ENCODE results near the gene HSH2D. TPM values are rescaled to one million over a fixed set of nuclear protein-coding genes. Genes with fewer than 3 reads are reported as not detected.

HSH2D gene
- 0.30 TPM in 1 of 2 replicates, not detected in the other for total RNA-seq

GRCh38 chr19:16143399-16144215 is at the start of gene HSH2D:
Gene HSH2D (plus strand): TSS chr19:16143685. CDS start chr19:16148751, 5,066 bp downstream.

DNA sequence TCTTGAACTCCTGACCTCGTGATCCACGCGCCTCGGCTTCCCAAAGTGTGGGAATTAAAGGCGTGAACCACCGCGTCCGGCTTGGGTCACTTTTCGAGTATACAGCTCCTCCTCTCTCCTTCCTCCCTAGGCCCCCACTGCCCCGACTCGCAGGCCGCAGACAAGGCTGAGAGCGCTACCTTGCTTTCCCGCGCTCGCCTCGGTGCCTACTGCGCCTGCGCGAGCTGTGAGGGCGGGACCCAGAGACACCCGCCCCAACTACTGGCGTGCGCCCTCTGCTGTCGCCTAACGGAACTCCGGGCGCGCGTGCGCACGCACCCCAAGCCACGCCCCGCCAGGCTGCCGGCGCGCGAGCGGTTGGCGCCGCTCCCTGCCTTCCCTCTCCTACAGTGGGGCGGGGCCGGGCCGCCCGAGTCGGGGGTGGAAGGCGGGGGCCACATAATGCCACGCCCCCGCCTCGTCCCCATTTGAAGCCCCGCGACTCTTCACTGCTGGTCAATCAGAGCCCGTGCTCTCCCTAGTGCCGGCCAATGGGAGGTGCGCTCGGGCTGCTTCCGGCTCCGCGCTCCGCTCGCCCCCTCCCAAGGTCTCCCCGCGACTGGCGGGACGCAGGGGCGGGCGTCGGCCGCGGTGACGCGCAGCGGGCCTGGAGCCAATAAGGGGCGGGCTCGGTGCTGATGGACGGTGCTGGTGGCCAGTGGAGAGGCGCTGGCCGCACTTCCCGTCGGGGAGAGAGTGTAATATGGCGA is 32.2 kb upstream of the HSH2D start, which contains the start of gene RAB8A:
Gene RAB8A, plus strand, starts transcription at position 730 of the 749 bp plus-strand sequence. Its CDS starts 13 bp downstream, at position 743.

DNA sequence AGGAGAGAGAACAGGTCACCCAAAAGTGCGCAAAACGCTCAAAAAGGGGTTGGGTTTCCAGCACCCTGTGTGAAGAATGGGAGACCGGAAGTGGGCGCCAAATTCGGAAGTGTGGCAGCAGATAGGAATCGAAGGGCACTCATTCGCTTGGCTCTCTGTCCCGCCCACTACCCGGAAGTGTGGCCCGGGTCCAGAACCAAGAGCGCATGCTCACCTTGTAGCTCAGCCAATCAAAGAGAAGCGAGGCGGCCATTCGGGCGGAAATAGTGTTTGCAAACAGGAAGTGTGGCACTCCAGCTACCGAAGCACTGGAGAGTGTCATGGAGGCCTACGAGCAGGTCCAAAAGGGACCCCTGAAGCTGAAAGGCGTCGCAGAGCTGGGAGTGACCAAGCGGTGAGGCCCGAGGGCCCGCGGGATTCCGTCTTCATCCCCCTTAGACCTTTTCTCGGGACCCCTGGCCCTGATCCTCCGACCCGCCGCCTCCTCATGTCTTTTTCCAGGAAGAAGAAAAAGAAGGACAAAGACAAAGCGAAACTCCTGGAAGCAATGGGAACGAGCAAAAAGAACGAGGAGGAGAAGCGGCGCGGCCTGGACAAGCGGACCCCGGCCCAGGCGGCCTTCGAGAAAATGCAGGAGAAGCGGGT is 41.8 kb downstream of the HSH2D start, which contains the start of gene FAM32A:
Gene FAM32A, plus strand, starts transcription at position 288 of the 645 bp plus-strand sequence. Its CDS starts 33 bp downstream, at position 321.

DNA sequence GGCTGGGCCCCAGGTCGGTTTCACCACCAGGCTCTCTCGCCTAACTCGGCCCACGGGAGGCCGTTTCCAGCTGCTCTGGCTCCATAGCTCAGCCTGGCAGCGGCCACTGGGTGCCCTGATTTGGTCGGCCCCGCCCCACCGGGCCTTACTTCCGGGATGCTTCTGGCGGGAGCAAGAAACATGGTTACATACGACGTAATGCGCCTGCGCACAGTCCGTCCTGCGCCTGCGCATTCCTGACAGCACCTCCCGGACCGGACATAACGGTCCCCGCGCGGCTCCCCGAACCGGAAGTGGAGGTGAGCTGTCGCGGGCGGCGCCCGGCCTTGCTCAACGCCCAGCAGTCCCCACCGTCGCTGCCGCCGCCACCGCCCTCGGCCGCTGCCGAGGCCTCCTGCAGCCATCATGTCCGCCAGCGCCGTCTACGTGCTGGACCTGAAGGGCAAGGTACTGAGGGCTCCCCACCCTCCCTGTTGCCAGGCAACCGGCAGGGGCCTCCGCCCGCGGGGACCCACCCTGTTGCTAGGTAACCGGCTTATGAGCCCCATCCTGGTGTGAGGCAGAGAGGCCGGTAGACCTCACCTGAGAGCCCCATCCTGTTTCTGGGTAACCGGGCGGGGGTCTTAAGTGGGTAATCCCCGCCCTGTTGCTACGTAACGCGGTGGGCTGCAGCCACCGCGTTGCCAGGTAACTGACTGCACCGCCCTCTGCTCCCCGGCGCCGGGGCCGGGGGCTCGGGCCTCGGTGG is 54.3 kb downstream of the HSH2D start, which contains the start of gene AP1M1:
Gene AP1M1, plus strand, starts transcription at position 290 of the 748 bp plus-strand sequence. Its CDS starts 116 bp downstream, at position 406.

Other genes starting within 250 kb of the HSH2D start
- not detected in 2 replicates for gene CYP4F2, start 245.6 kb upstream of the HSH2D start, total RNA-seq
- gene CYP4F11, start 209.2 kb upstream of the HSH2D start, total RNA-seq: not detected in 2 replicates
- not detected in 2 replicates for gene OR10H4, start 194.7 kb upstream of the HSH2D start, total RNA-seq
- gene TPM4, start 67.2 kb upstream of the HSH2D start, total RNA-seq: 727 and 762 TPM in 2 replicates
- gene RAB8A, start 31.8 kb upstream of the HSH2D start, total RNA-seq: 60.1 and 80.9 TPM in 2 replicates
- gene CIB3, start 29.8 kb downstream of the HSH2D start, total RNA-seq: not detected in 2 replicates
- 118 and 152 TPM in 2 replicates for gene FAM32A, start 41.7 kb downstream of the HSH2D start, total RNA-seq
- gene AP1M1, start 54.2 kb downstream of the HSH2D start, total RNA-seq: 59.4 and 66.0 TPM in 2 replicates
- 5.3 and 6.8 TPM in 2 replicates for gene KLF2, start 181.1 kb downstream of the HSH2D start, total RNA-seq